Epithelial cell of prostate (primary cell): ENCODE results near the gene MZB1.
"Not testable (repeated sequence)": the region's sequence is repeated elsewhere in the genome, so short reads cannot be mapped to it uniquely, and the experiment has no call there.

Source experiments
- DNase-seq: peaks from one replicate; pipeline ENCODE4 v3.0.0-alpha.2; 2011; ENCODE audit warnings: low read depth, low spot score
- H3K27ac ChIP-seq: fragments of 450-650 bp; 2 replicates; pipeline ENCODE4 v1.5.1; 2017; ENCODE audit warnings: mild to moderate bottlenecking

MZB1 gene

GRCh38 chr5:139379626-139380449 lies 9.9 kb downstream of the MZB1 start:
- H3K27ac ChIP-seq, result no peak overlapping the region
- DNase-seq, result no peak

GRCh38 chr5:139378941-139379361 lies 10.8 kb downstream of the MZB1 start:
- H3K27ac ChIP-seq, result no peak overlapping the region
- no peak for DNase-seq

- no peak for DNase-seq
- H3K27ac ChIP-seq, result no peak overlapping the region
Observed at GRCh38 chr5:139378101-139378825, 11.4 kb downstream of the MZB1 start.

- no peak for DNase-seq
- H3K27ac ChIP-seq, result no peak overlapping the region
Observed at GRCh38 chr5:139377226-139377625, 12.5 kb downstream of the MZB1 start.

GRCh38 chr5:139376364-139376763 lies 13.3 kb downstream of the MZB1 start:
- no peak overlapping the region for H3K27ac ChIP-seq
- DNase-seq, result no peak

GRCh38 chr5:139374909-139375308 lies 14.8 kb downstream of the MZB1 start:
- no peak for DNase-seq
- no peak overlapping the region for H3K27ac ChIP-seq

GRCh38 chr5:139371482-139372435 lies 18.0 kb downstream of the MZB1 start:
- DNase-seq, result no peak
- H3K27ac ChIP-seq, result no peak overlapping the region

- no peak for DNase-seq
Observed at GRCh38 chr5:139369181-139369580, 20.5 kb downstream of the MZB1 start.

GRCh38 chr5:139368613-139369012 lies 21.1 kb downstream of the MZB1 start:
- no peak for DNase-seq
- no peak overlapping the region for H3K27ac ChIP-seq

More at GRCh38 chr5:139369181-139369580, 20.5 kb downstream of the MZB1 start:
- H3K27ac ChIP-seq, result no peak overlapping the region

GRCh38 chr5:139364466-139364865 lies 25.2 kb downstream of the MZB1 start:
- DNase-seq, result no peak
- H3K27ac ChIP-seq, result no peak overlapping the region

GRCh38 chr5:139363937-139364336 lies 25.8 kb downstream of the MZB1 start:
- no peak for DNase-seq
- no peak overlapping the region for H3K27ac ChIP-seq

GRCh38 chr5:139361835-139362429 lies 27.8 kb downstream of the MZB1 start:
- no peak for DNase-seq
- H3K27ac ChIP-seq, result no peak overlapping the region

- H3K27ac ChIP-seq, result no peak overlapping the region
- DNase-seq, result no peak
Observed at GRCh38 chr5:139360384-139360783, 29.3 kb downstream of the MZB1 start.

- DNase-seq, result no peak
Observed at GRCh38 chr5:139358064-139358463, 31.6 kb downstream of the MZB1 start.

GRCh38 chr5:139355900-139356299 lies 33.8 kb downstream of the MZB1 start:
- H3K27ac ChIP-seq, DNase-seq: not testable (repeated sequence)

More at GRCh38 chr5:139358064-139358463, 31.6 kb downstream of the MZB1 start:
- no peak overlapping the region for H3K27ac ChIP-seq

- no peak for DNase-seq
- H3K27ac ChIP-seq, result no peak overlapping the region
Observed at GRCh38 chr5:139354186-139354585, 35.5 kb downstream of the MZB1 start.

- H3K27ac ChIP-seq, DNase-seq: not testable (repeated sequence)
Observed at GRCh38 chr5:139347863-139348262, 41.9 kb downstream of the MZB1 start.

- H3K27ac ChIP-seq, DNase-seq: not testable (repeated sequence)
Observed at GRCh38 chr5:139345442-139345841, 44.3 kb downstream of the MZB1 start.

- DNase-seq, result no peak
- H3K27ac ChIP-seq, result no peak overlapping the region
Observed at GRCh38 chr5:139344177-139344576, 45.5 kb downstream of the MZB1 start.

GRCh38 chr5:139343476-139343875 lies 46.2 kb downstream of the MZB1 start:
- no peak overlapping the region for H3K27ac ChIP-seq
- no peak for DNase-seq
